H9 (cell line): ENCODE data around the gene EPHB6. TPM values are rescaled to one million over a fixed set of nuclear protein-coding genes. Genes with fewer than 3 reads are reported as not detected.
A peak's percentile ranks its signal among the peaks of the same experiment; 100 is the strongest.

Experiments
- DNase-seq: peaks from one replicate; pipeline ENCODE4 v3.0.0-alpha.2; 2017
- H2AFZ ChIP-seq: one replicate; pipeline ENCODE4 v1.6.1; 2013; ENCODE audit warnings: mild to moderate bottlenecking, low read length, control low read depth, moderate library complexity
- H2AK5ac ChIP-seq: 2 replicates; pipeline ENCODE4 v1.6.1; 2013; ENCODE audit warnings: low read length, control low read depth, mixed read lengths; ENCODE audit not compliant: insufficient read length
- H2BK120ac ChIP-seq: one replicate; pipeline ENCODE4 v1.6.1; 2013; ENCODE audit warnings: low read depth, mild to moderate bottlenecking, low read length, control low read depth, inconsistent platforms; ENCODE audit not compliant: poor library complexity, severe bottlenecking
- H2BK12ac ChIP-seq: 2 replicates; pipeline ENCODE4 v1.6.1; 2013; ENCODE audit warnings: low read length, control low read depth, mixed read lengths, low read depth; ENCODE audit not compliant: insufficient read length
- H2BK15ac ChIP-seq: 2 replicates; pipeline ENCODE4 v1.6.1; 2013; ENCODE audit warnings: low read depth, low read length, control low read depth
- H2BK20ac ChIP-seq: one replicate; pipeline ENCODE4 v1.6.1; 2013; ENCODE audit warnings: low read depth, mild to moderate bottlenecking, low read length, control low read depth, inconsistent platforms; ENCODE audit not compliant: poor library complexity, severe bottlenecking
- H2BK5ac ChIP-seq: 2 replicates; pipeline ENCODE4 v1.6.1; 2013; ENCODE audit warnings: low read length, control low read depth, mixed read lengths; ENCODE audit not compliant: insufficient read length
- H3K14ac ChIP-seq: 2 replicates; pipeline ENCODE4 v1.6.1; 2013; ENCODE audit warnings: low read length, control low read depth; ENCODE audit not compliant: insufficient read depth
- H3K18ac ChIP-seq: 2 replicates; pipeline ENCODE4 v1.6.1; 2013; ENCODE audit warnings: low read depth, mild to moderate bottlenecking, mixed read lengths, low read length, control low read depth; ENCODE audit not compliant: insufficient read length
- H3K23ac ChIP-seq: 2 replicates; pipeline ENCODE4 v1.6.1; 2013; ENCODE audit warnings: low read length, control low read depth, mixed read lengths, low read depth; ENCODE audit not compliant: insufficient read length
- H3K23me2 ChIP-seq: 2 replicates; pipeline ENCODE4 v1.6.1; 2013; ENCODE audit warnings: low read depth, mild to moderate bottlenecking, mixed read lengths, low read length, control low read depth; ENCODE audit not compliant: insufficient read length, poor library complexity, severe bottlenecking
- H3K27ac ChIP-seq: 2 replicates; pipeline ENCODE4 v1.5.1; 2013; ENCODE audit warnings: low read length, control low read depth, mixed read lengths, low read depth; ENCODE audit not compliant: insufficient read length
- H3K27me3 ChIP-seq: 2 replicates; pipeline ENCODE4 v1.6.1; 2013; ENCODE audit warnings: low read length, control low read depth, inconsistent platforms; ENCODE audit not compliant: insufficient read depth
- H3K4ac ChIP-seq: 2 replicates; pipeline ENCODE4 v1.6.1; 2013; ENCODE audit warnings: low read depth, mild to moderate bottlenecking, control low read depth, inconsistent platforms, low read length, moderate library complexity
- H3K4me1 ChIP-seq: 2 replicates; pipeline ENCODE4 v1.6.1; 2013; ENCODE audit warnings: low read length, control low read depth, inconsistent platforms; ENCODE audit not compliant: insufficient read depth
- H3K4me2 ChIP-seq: 2 replicates; pipeline ENCODE4 v1.6.1; 2013; ENCODE audit warnings: low read length, control low read depth, mixed read lengths; ENCODE audit not compliant: insufficient read length, insufficient read depth
- H3K56ac ChIP-seq: 2 replicates; pipeline ENCODE4 v1.6.1; 2013; ENCODE audit warnings: low read depth, mild to moderate bottlenecking, mixed read lengths, low read length, control low read depth; ENCODE audit not compliant: insufficient read length
- H3K79me1 ChIP-seq: 2 replicates; pipeline ENCODE4 v1.6.1; 2013; ENCODE audit warnings: low read depth, mild to moderate bottlenecking, moderate library complexity, low read length, control low read depth, inconsistent platforms; ENCODE audit not compliant: insufficient read depth, poor library complexity, severe bottlenecking
- H3K79me2 ChIP-seq: 2 replicates; pipeline ENCODE4 v1.6.1; 2013; ENCODE audit warnings: low read length, control low read depth, inconsistent platforms; ENCODE audit not compliant: insufficient read depth
- H3K9ac ChIP-seq: 2 replicates; pipeline ENCODE4 v1.6.1; 2013; ENCODE audit warnings: low read length, control low read depth, mixed read lengths; ENCODE audit not compliant: insufficient read length; ENCODE audit errors: extremely low read depth
- H3K9me3 ChIP-seq: one replicate; pipeline ENCODE4 v1.6.1; 2013; ENCODE audit warnings: low read depth, low read length, inconsistent platforms; ENCODE audit not compliant: control insufficient read depth
- H3T11ph ChIP-seq: one replicate; pipeline ENCODE4 v1.6.1; 2013; ENCODE audit warnings: mild to moderate bottlenecking, low read length, control low read depth, inconsistent platforms
- H4K20me1 ChIP-seq: one replicate; pipeline ENCODE4 v1.6.1; 2013; ENCODE audit not compliant: control insufficient read depth, insufficient read length, insufficient read depth
- H4K5ac ChIP-seq: 2 replicates; pipeline ENCODE4 v1.6.1; 2013; ENCODE audit warnings: low read depth, mild to moderate bottlenecking, mixed read lengths, low read length, control low read depth; ENCODE audit not compliant: insufficient read length
- H4K8ac ChIP-seq: replicated peaks from 2 replicates; pipeline ENCODE4 v1.6.1; 2013; ENCODE audit warnings: low read length, control low read depth, mixed read lengths, low read depth; ENCODE audit not compliant: insufficient read length
- H4K91ac ChIP-seq: 2 replicates; pipeline ENCODE4 v1.6.1; 2013; ENCODE audit warnings: low read depth, mild to moderate bottlenecking, moderate library complexity, mixed read lengths, low read length, control low read depth; ENCODE audit not compliant: insufficient read length
- H3K27ac Mint-ChIP-seq, 3 experiments: 2 replicates in 2 of 3; 3 replicates in 1 of 3; pipeline ENCODE4 v1.8.0; 2020 to 2021; ENCODE audit warnings: mixed read lengths in 3 of 3, mild to moderate bottlenecking in 1 of 3, moderate library complexity in 1 of 3
- H3K27me3 Mint-ChIP-seq: 2 replicates; pipeline ENCODE4 v1.8.0; 2021; ENCODE audit warnings: low read depth, mild to moderate bottlenecking, moderate library complexity, mixed read lengths
- H3K36me3 Mint-ChIP-seq, 3 experiments: 2 replicates in 2 of 3; 3 replicates in 1 of 3; pipeline ENCODE4 v1.8.0; 2020 to 2021; ENCODE audit warnings: low read depth in 3 of 3, mixed read lengths in 3 of 3; ENCODE audit not compliant: insufficient read depth in 1 of 3
- H3K4me1 Mint-ChIP-seq, 2 experiments: 2 replicates each; pipeline ENCODE4 v1.8.0; 2020; ENCODE audit warnings: mixed read lengths in 2 of 2
- H3K4me3 Mint-ChIP-seq, 2 experiments: 2 replicates in 1 of 2; 3 replicates in 1 of 2; pipeline ENCODE4 v1.8.0; 2020 to 2021; ENCODE audit warnings: mild to moderate bottlenecking in 2 of 2, mixed read lengths in 2 of 2, moderate library complexity in 1 of 2
- H3K9me3 Mint-ChIP-seq, 2 experiments: 2 replicates in 1 of 2; 3 replicates in 1 of 2; pipeline ENCODE4 v1.8.0; 2020; ENCODE audit warnings: mild to moderate bottlenecking in 2 of 2, mixed read lengths in 2 of 2, moderate library complexity in 1 of 2
- CTCF ChIP-seq: fragments of 200-600 bp; sonication (generic); conservative IDR thresholded peaks from 3 replicates; pipeline ENCODE4 v1.8.0; 2021; ENCODE audit warnings: antibody characterized with exemption, mild to moderate bottlenecking
- WGBS: extraction: QIAGEN DNeasy Blood & Tissue Kit; methylation state at CpG from one replicate; pipeline ENCODE4 v1.1.7; 2013; ENCODE audit warnings: missing lambda C conversion rate, low lambda C conversion rate, mixed read lengths; ENCODE audit not compliant: insufficient read length; ENCODE audit errors: extremely low coverage; 5-methylcytosine and 5-hydroxymethylcytosine counted together
- total RNA-seq: library from RNA; stranded (reverse); gene quantifications from 2 replicates; pipeline ENCODE4 v1.2.1, GENCODE V29; 2021

EPHB6 gene
- total RNA-seq, 1 experiment from 2014 or later, result 9.7 TPM

GRCh38 chr7:142870147-142870559 lies 15.3 kb downstream of the EPHB6 start:
- H3K4me3 Mint-ChIP-seq, result no peak overlapping the region
- H3K9me3 Mint-ChIP-seq, result peaks cover 0 to 3% of the 10 kb centered on the region in 2 experiments; a peak in 2 of 5 replicates
- no CpG with 5 or more reads among the region's 8 CpGs for WGBS
- H3K27me3 Mint-ChIP-seq, result peaks cover 3% of the 10 kb centered on the region; the same call in 1 of the 2 replicates
- H4K20me1 ChIP-seq, result no peaks in the 10 kb centered on the region
- H3K56ac ChIP-seq, result no peak overlapping the region
- H3K14ac ChIP-seq, result no peak overlapping the region
- no peak overlapping the region for H2BK12ac ChIP-seq
- no peaks in the 10 kb centered on the region for H3K79me1 ChIP-seq
- TF ChIP-seq CTCF, result no peak
- no peaks in the 10 kb centered on the region for H3K27me3 ChIP-seq
- peak overlapping the region in 1 of 3 experiments; percentile 44; a peak in 1 of 7 replicates for H3K27ac Mint-ChIP-seq
- no peaks in the 10 kb centered on the region for H3K23me2 ChIP-seq
- no peak overlapping the region for H4K5ac ChIP-seq
- H2BK15ac ChIP-seq, result no peak overlapping the region
- no peak overlapping the region for H3K4ac ChIP-seq
- H3K18ac ChIP-seq, result no peak overlapping the region
- no peak overlapping the region for H4K91ac ChIP-seq
- H3K23ac ChIP-seq, result no peak overlapping the region
- no peak overlapping the region for H2BK5ac ChIP-seq
- no peak overlapping the region for H2AK5ac ChIP-seq
- peak; percentile 12 for DNase-seq
- no peaks in the 10 kb centered on the region for H3K79me2 ChIP-seq
- H2BK120ac ChIP-seq, result no peak overlapping the region
- peaks cover 5 to 11% of the 10 kb centered on the region in 2 experiments for H3K4me1 Mint-ChIP-seq
- H3K36me3 Mint-ChIP-seq, result peaks cover 0 to 22% (median 9%) of the 10 kb centered on the region in 3 experiments; a peak in 5 of 7 replicates
- no peaks in the 10 kb centered on the region for H3K9me3 ChIP-seq
- no peaks in the 10 kb centered on the region; the same call in 1 of the 2 replicates for H3K4me1 ChIP-seq
- H3K9ac ChIP-seq, result no peak overlapping the region
- no peak overlapping the region for H3T11ph ChIP-seq
- no peak overlapping the region for H3K4me2 ChIP-seq
- H2AFZ ChIP-seq, result no peak overlapping the region
- H2BK20ac ChIP-seq, result no peak overlapping the region
- H3K27ac ChIP-seq, result no peak overlapping the region
- H4K8ac ChIP-seq, result no peak overlapping the region
